OCI-LY3 (cell line): ENCODE measurements around the gene GJD3.

Source experiments
- H2AFZ ChIP-seq: fragments of 200-600, 300-600 bp; shearing (Covaris generic); 2 replicates; pipeline ENCODE4 v1.6.0; 2014; ENCODE audit warnings: antibody characterized with exemption, low read depth, low read length
- H3K27ac ChIP-seq: fragments of 200-600, 300-600 bp; sonication (generic); 2 replicates; pipeline ENCODE4 v1.5.1; 2014; ENCODE audit warnings: mild to moderate bottlenecking, low read length, moderate library complexity, mixed read lengths
- H3K27me3 ChIP-seq: fragments of 200-600, 300-600 bp; sonication (generic); 2 replicates; pipeline ENCODE4 v1.6.1; 2014; ENCODE audit warnings: low read depth, low read length, mixed read lengths
- H3K36me3 ChIP-seq: fragments of 200-600, 300-600 bp; sonication (generic); replicated peaks from 2 replicates; pipeline ENCODE3; 2014; ENCODE audit warnings: low read depth, low read length, mixed read lengths
- H3K4me1 ChIP-seq: fragments of 300-600, 200-600 bp; sonication (generic); 2 replicates; pipeline ENCODE4 v1.6.1; 2014; ENCODE audit warnings: low read length, mixed read lengths
- H3K4me2 ChIP-seq: fragments of 200-600, 300-600 bp; sonication (generic); 2 replicates; pipeline ENCODE4 v1.6.1; 2014; ENCODE audit warnings: low read length, mixed read lengths
- H3K4me3 ChIP-seq: fragments of 300-600, 200-600 bp; sonication (generic); 2 replicates; pipeline ENCODE4 v1.5.1; 2014; ENCODE audit warnings: antibody characterized with exemption, mild to moderate bottlenecking, low read length, moderate library complexity
- H3K79me2 ChIP-seq: fragments of 300-600, 200-600 bp; shearing (Covaris generic); 2 replicates; pipeline ENCODE4 v1.6.1; 2014; ENCODE audit warnings: mild to moderate bottlenecking, low read length, mixed read lengths
- H3K9ac ChIP-seq: fragments of 300-600, 200-600 bp; shearing (Covaris generic); 2 replicates; pipeline ENCODE4 v1.6.0; 2014; ENCODE audit warnings: mild to moderate bottlenecking, low read length, moderate library complexity
- H3K9me3 ChIP-seq: fragments of 200-600, 300-600 bp; shearing (Covaris generic); 2 replicates; pipeline ENCODE4 v1.6.1; 2014; ENCODE audit warnings: low read length, mixed read lengths; ENCODE audit not compliant: insufficient read depth
- H4K20me1 ChIP-seq: fragments of 200-600, 300-600 bp; sonication (generic); 2 replicates; pipeline ENCODE4 v1.6.1; 2016; ENCODE audit warnings: low read length, mixed read lengths; ENCODE audit not compliant: insufficient read depth
- CTCF ChIP-seq: fragments of 200-600, 300-600 bp; sonication (generic); IDR thresholded peaks from 2 replicates; pipeline ENCODE4 v1.5.1; 2014; ENCODE audit warnings: antibody characterized with exemption, low read length, low read depth
- EZH2phosphoT487 ChIP-seq: fragments of 200-600 bp; shearing (Covaris generic); IDR thresholded peaks from 2 replicates; pipeline ENCODE4 v1.6.1; 2018; ENCODE audit warnings: antibody characterized with exemption, mixed run types, low read depth

The GJD3 gene

GRCh38 chr17:40331743-40332641, 32.5 kb downstream of the GJD3 start:
- Histone ChIP-seq H3K4me3 (no peak overlapping the region), H3K4me1 (peaks cover 19% of the 10 kb centered on the region), H3K9me3 (no peaks in the 10 kb centered on the region), H4K20me1 (peaks cover 61% of the 10 kb centered on the region), H2AFZ (no peak overlapping the region), H3K9ac (no peak overlapping the region), H3K36me3 (peaks cover 20% of the 10 kb centered on the region), H3K4me2 (no peak overlapping the region), H3K79me2 (peaks cover 79% of the 10 kb centered on the region), H3K27me3 (no peaks in the 10 kb centered on the region), H3K27ac (no peak overlapping the region)
- no peak for TF ChIP-seq CTCF
- TF ChIP-seq EZH2phosphoT487: no peak

DNA sequence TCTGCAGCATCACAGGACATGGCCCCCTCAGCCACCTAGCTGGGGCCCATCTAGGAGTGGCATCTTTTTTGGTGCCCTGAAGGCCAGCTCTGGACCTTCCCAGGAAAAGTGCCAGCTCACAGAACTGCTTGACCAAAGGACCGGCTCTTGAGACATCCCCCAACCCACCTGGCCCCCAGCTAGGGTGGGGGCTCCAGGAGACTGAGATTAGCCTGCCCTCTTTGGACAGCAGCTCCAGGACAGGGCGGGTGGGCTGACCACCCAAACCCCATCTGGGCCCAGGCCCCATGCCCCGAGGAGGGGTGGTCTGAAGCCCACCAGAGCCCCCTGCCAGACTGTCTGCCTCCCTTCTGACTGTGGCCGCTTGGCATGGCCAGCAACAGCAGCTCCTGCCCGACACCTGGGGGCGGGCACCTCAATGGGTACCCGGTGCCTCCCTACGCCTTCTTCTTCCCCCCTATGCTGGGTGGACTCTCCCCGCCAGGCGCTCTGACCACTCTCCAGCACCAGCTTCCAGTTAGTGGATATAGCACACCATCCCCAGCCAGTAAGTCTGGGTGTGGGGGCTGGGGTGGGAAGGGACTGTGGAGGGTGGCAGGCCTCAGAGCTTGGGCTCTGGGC, 33.6 kb downstream of the GJD3 start:
- Histone ChIP-seq H3K27me3 (no peaks in the 10 kb centered on the region), H3K4me1 (peaks cover 29% of the 10 kb centered on the region), H3K27ac (no peak overlapping the region), H3K4me2 (no peak overlapping the region), H3K79me2 (peaks cover 86% of the 10 kb centered on the region), H3K9ac (no peak overlapping the region), H2AFZ (no peak overlapping the region), H3K36me3 (peaks cover 20% of the 10 kb centered on the region), H3K4me3 (no peak overlapping the region), H3K9me3 (no peaks in the 10 kb centered on the region), H4K20me1 (peaks cover 67% of the 10 kb centered on the region)
- TF ChIP-seq CTCF (no peak), EZH2phosphoT487 (no peak)

DNA sequence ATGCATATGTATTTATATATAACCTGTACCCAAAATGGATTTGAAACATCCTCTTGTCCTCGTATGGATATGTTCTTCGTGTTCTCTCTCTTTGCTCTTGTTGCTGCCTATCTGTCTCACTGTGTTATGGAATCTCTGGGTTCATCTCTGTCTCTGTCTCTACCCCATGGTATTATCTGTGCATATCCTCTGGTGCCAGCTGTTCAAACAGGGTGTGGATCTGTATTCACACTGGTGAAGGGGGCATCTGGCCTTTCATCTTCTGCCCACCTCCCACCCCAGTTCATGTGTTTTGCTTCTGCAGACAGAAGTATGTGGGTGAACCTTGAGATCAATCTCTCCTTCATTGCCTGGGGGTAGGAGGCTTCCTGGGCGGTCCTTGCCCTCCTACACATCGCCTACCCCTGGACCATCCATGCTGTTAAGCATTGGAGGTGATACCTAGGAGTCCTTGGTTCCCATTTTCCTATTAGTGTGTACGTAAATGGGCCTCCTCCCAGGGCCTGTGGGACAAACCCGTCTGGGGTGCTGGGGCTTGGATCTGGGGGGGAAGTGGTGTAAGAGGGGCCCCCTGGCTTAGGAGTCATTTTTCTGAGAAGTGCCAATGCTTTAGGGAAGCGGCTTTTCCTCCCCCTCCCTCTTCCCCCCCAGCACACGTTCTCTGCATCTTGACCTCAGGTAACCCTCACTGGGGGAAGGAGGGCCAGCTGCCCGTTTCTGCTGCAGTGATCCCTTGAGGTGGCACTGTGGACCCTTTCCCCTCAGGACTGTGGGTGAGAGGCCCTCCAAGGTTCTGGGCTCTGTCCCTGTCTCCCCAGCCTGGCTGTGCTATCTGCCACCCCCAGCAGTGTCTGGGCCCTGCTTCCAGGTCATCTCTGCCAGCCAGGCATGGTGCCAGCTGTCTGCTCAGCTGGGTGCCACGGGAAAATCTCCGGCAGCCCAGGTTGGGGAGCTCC, 34.4 kb downstream of the GJD3 start:
- Histone ChIP-seq H4K20me1 (peaks cover 64% of the 10 kb centered on the region), H3K27me3 (no peaks in the 10 kb centered on the region), H3K9ac (no peak overlapping the region), H3K9me3 (no peaks in the 10 kb centered on the region), H3K4me2 (peak overlapping the region; percentile 24; the same call in 1 of the 2 replicates), H3K4me1 (peaks cover 37% of the 10 kb centered on the region), H3K36me3 (peaks cover 20% of the 10 kb centered on the region), H3K4me3 (no peak overlapping the region), H2AFZ (no peak overlapping the region), H3K79me2 (peaks cover 88% of the 10 kb centered on the region), H3K27ac (no peak overlapping the region)
- no peak for TF ChIP-seq EZH2phosphoT487
- TF ChIP-seq CTCF: no peak

- Histone ChIP-seq H4K20me1 (peaks cover 47% of the 10 kb centered on the region), H3K4me3 (no peak overlapping the region), H2AFZ (no peak overlapping the region), H3K9me3 (no peaks in the 10 kb centered on the region), H3K9ac (no peak overlapping the region), H3K27me3 (no peaks in the 10 kb centered on the region), H3K4me2 (no peak overlapping the region), H3K79me2 (peaks cover 89% of the 10 kb centered on the region), H3K4me1 (peaks cover 54% of the 10 kb centered on the region), H3K27ac (no peak overlapping the region), H3K36me3 (peaks cover 20% of the 10 kb centered on the region)
- TF ChIP-seq CTCF (no peak), EZH2phosphoT487 (no peak)
Observed at GRCh38 chr17:40328386-40328766, 36.2 kb downstream of the GJD3 start.
